ENCODE data around the gene SYPL1. TPM values are rescaled to one million over a fixed set of nuclear protein-coding genes. Genes with fewer than 3 reads are reported as not detected.

Gene SYPL1
- 39.9 and 40.2 TPM in 2 replicates for total RNA-seq

GRCh38 chr7:106112118-106112971 is at the start of gene SYPL1:
Gene SYPL1, minus strand, starts transcription at chr7:106112312. Its CDS starts 104 bp downstream, at chr7:106112208.

Other genes with a start within 250 kb of the SYPL1 start
- gene ATXN7L1, start 235.7 kb downstream of the SYPL1 start, total RNA-seq, result 1.8 and 4.1 TPM in 2 replicates
- gene CDHR3, start 149.0 kb downstream of the SYPL1 start, total RNA-seq, result 1.1 and 2.7 TPM in 2 replicates
- gene NAMPT, start 172.7 kb upstream of the SYPL1 start, total RNA-seq, result 48.3 and 54.4 TPM in 2 replicates